HG03159 (cell line): ENCODE data around the gene BCAN.

Source experiments
- ATAC-seq: cut with Tn5 transposase; IDR thresholded peaks from one replicate; pipeline ENCODE4 v1.9.1; 2021; ENCODE audit warnings: mild to moderate bottlenecking, moderate library complexity; ENCODE audit not compliant: unreplicated experiment

The BCAN gene

GRCh38 chr1:156659988-156660751 is 18.3 kb downstream of the BCAN start:
- ATAC-seq, result peak; percentile 64

DNA sequence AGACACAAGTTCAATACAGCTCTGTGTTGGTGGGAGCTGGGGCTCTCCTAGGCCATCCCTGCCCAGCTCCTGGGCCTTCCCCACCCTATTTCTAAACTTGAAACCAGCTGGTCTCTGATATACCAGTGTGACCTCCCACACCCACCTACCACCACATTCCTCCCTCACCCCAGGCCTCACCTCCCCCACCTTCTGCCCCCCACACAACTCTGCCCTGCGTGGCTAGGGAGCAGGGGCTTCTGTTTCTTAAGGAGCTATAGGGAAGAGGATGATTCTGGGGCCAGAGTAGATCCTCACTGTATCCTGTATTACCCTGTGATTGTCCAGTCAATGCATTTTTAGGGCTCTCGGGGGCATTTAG is 18.8 kb downstream of the BCAN start:
- no peak for ATAC-seq

DNA sequence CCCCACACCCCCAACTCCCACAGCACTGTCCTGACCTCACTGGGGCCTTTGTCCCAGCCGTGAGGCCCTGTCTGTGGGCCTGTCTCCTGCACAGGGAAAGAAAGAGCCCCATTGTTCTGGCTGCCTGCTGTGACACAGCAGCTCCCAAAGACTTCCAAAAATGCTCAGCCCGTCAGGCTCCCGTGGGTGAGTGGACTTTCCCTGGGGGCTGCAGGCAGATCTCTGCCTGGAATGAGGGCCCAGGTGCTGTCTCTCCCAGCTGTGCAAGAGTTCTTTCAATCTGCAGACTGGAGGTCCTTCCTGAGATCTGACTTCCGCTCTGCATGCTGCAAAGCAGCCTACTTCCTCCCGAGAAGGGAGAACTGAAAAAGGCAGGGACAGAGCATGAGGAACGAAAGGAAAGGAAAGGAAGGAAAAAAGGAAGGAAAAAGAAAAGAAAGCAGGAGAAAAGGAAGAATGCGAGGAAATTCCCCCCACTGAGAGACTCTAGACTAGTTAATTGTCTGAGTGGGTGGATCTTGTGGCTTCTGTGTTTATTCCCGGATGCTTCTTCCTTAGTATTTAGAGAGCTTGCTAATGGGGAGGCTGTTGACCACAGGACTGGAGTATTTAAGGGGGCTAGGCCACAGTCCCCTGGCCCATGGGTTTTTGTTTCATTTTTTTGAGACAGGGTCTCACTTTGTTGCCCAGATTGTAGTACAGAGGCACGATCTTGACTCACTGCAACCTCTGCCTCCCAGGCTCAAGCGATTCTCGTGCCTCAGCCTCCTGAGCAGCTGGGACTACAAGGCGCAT is 20.3 kb downstream of the BCAN start:
- no peak for ATAC-seq

DNA sequence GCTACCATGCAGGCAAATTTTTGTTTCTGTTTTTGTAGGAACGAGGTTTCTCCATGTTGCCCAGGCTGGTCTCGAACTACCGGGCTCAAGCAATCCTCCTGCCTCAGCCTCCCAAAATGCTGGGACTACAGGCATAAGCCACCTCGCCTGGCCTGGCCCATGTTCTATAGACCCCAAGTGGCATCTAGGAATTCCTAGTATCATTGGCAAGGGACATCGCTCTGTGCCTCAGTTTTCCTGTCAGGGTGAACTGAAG is 20.8 kb downstream of the BCAN start:
- no peak for ATAC-seq

DNA sequence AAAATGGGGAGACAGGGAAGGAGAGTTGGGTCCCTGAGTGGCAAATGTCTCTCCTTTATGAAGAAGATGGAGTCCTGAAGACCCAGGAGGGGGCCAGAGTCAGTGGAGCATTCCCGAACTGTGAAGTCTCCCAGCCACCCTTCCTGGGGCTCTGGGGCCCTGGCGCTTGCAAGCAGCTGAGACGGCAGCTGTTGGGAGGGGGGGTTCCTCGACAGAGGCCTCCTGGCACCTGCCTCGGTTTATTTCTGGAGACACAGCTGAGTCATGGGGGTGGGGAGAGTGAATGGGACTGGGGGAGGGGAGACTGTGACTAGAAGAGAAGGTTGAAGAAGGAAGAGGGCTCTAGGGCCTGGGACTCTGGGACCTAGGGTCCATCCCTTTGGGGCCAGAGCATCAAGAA is 21.3 kb downstream of the BCAN start:
- ATAC-seq, result no peak

GRCh38 chr1:156664046-156664766 is 22.3 kb downstream of the BCAN start:
- ATAC-seq, result no peak

DNA sequence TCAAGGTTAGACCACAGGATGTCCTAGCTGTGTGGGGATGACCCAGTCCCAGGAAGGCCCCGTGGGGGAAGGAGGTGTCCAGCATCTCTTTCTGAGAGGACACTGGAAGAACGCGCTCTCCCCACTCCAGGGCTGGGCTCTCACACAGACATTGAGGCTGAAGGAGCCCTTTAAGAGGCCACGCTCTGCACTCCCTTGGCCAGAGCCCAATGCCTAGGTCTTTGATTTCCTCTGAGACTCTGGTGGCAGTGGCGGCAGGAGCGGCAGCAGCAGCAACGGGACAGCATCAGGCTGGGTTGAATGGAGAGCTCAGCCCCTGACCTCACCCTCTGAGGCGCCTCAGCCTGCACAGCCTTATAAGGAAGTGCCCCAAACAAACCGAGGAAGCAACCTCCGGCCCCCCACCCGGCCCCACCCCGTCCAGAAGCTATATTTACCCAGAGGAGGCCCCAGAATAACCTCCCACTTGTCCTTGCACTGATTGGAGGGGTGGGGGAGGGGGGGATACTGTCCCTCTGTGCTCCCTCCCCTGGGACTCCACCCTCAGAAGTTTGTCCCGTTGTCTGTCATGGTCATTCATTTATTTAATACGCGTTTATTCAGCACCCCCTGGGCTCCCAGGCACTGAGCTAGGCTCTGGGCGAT is 23.0 kb downstream of the BCAN start:
- ATAC-seq, result no peak

DNA sequence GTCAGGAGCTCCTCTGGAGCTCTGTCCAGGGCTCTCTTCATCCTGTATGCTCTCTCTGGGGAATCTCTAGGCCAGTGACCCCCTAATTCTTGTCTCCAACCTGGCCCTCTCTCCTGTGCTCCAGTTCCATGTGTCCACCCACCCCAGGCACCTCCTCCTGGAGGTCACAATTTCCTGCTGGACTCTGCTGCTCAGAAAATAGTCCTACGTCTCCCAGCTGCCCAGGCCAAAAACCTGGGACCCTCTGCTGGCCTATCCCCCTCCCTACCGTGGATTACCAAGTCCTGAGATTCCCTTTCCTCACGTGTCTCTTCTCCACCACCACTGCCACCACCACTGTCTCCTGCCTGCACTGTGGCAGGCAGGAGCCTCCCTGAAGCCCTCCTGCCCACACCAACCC is 23.6 kb downstream of the BCAN start:
- ATAC-seq, result no peak

DNA sequence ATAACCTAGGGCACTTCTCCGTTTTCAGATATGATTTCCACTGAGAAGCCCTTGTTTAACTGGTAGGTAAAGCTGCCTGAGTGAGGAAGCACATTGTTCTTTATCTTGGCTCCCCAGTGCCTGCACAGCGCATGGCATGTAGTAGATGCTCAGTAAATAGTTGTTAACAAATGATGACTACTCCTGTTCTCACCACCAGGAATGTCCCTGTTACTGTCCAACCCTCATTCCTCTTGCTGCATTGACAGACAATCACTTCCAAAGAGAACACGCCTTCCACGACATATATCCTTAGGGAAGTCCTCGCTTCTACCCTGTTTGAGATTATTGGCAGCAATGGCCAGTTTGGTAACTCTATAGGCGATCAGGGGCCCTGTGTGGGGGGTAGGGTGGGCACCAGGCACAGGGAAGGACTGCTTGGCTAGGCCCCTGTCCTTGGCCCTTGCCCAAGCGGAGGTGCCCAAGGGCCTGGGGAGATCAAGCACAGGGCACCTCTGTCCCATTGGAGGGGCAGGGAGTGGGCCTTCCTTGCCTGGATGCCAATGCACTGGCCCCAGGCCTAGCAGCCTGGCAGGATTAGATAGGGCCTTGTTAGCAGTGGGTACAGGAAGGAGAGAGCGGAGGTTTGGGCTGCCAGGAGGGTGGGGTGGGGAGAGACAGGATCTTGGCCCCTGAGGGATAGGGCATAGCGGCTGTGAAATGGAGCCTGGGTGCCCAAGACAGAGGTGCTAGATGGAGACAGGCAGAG is 25.1 kb downstream of the BCAN start:
- ATAC-seq, result no peak

- ATAC-seq, result no peak
Measured at GRCh38 chr1:156667610-156667967, 25.7 kb downstream of the BCAN start.

GRCh38 chr1:156667968-156668709 is 26.2 kb downstream of the BCAN start:
- ATAC-seq, result no peak

GRCh38 chr1:156668801-156669637 is 27.1 kb downstream of the BCAN start:
- no peak for ATAC-seq

- no peak for ATAC-seq
Measured at GRCh38 chr1:156669794-156670193, 27.9 kb downstream of the BCAN start.

DNA sequence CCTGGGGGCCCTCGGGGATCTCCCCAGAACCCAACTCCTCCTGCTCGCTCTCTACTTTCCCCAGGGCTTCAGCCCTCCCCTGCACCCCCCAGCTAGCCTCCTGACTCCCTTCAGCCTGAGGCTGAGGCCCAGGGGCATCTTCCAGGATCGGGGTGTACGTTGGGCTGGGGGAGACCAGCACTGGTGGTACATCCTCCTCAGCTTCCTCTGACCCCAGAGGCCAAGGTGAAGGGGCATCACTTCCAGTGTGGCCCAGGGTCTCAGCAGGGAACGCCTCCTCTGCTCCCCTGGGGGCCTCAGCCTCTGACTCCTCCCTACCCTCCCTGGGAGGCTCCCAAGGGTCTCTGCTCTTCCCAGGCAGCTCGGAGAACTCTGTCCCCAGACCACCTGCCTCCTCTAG is 28.4 kb downstream of the BCAN start:
- no peak for ATAC-seq

GRCh38 chr1:156670791-156671190 is 28.9 kb downstream of the BCAN start:
- ATAC-seq, result no peak

DNA sequence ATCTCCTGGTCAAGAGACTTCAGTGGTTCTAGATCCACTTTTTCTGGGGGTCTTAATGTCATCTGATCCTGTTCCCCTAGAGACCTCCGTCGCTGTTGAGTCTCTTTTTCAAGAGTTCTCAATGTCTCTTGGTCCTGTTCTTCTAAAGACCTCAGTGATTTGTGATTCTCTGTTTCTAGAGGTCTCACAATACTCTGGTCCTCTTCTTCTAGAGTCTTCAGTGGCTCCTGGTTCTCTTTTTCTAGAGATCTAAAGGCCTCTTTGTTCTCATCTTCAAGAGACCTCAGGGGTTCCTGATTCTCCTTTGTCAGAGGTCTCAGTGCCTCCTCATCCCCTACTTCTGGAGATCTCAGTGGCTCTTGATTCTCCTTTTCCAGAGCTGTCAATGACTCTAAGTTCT is 29.9 kb downstream of the BCAN start:
- ATAC-seq, result no peak

DNA sequence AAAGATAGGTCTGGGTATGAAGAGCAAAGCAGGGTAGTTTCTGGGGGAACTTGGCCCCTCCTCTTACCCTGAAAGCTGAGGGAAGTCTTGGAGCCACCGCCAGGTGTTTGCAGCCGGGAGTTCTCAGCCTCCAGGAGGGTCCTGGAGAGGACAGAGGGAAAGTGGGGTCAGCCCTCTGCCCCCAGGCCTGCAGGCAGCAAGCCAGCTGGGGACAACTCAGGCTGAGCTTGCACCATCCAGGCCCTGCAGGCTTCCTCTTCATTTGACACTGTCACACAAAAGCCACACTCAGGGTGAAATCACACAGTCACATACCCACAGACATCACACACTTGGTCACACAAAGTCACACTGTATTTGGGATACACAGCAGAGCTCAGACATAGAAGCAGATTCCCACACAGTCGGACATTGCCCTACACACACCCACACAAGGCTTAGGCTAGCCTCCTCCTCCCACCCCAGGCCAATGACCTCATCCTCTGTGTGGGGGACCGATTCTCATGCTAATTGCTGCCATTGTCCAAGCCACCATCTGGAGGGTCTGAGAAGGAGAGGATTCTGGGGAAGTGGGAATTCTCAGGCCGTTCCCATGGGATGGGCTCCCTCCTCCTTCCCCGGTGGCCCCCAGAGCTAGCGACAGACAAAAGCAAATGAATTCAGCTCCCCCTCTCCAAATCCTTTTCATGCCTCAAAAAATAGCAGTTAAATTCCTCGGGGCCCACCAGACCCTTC is 31.6 kb downstream of the BCAN start:
- ATAC-seq, result no peak

DNA sequence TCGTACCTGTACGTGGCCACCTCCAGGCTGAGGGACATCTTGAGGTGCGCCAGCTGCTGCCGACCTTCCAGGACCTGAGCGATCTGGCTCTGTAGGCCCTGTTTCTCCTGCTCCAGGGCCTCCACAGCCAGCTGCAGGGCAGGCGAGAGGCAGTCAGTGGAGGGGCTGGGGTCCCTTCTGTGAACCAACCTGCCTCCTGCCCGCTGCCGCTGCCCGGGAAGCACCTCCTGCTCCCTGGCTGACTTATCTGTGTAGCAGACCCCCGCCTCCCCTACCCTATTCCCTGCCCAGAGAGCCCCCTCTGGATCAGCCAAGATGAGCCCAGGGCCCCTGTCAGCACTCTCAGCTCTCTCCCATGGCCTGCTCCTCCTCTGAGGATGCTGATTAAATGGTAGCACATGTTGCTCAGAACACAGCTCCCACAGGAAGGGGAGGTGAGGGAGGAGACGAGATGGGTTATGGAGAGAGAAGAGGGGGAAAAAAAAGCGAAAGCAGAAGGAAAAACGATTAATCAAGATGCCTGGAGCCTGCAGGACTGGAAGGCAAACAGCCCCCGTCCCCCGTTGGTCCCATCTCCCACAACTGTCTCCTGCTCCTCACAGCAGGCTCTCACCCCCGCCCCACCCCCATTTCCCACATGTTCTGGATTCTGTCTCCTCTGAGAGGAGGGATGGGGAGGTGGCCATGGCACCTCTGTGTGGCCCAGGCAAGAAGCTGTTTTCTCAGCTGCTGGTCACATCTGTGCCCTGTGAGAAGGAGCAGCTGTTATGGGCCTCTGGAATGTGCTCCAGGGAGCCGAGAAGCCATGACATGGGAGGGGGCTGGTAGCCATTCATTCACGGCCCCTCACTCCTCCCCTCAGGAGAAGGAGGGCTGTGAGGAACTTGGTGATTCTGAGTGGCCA is 33.5 kb downstream of the BCAN start:
- no peak for ATAC-seq
